Large intestine (tissue), 12 donors: ENCODE data around the gene ZNF611. TPM values are rescaled to one million over a fixed set of nuclear protein-coding genes. Genes with fewer than 3 reads are reported as not detected.
"Not testable (repeated sequence)": the region's sequence is repeated elsewhere in the genome, so short reads cannot be mapped to it uniquely, and the experiment has no call there.

Experiments used
- DNase-seq, 2 donors: peaks; one replicate each; pipeline versions ENCODE4 v3.0.0 to v3.0.0-alpha.2; 2013
- H3K27ac ChIP-seq: one replicate; pipeline ENCODE4 v1.5.1; 2013; ENCODE audit warnings: low read length
- H3K27me3 ChIP-seq: 2 replicates; pipeline ENCODE4 v1.6.1; 2013; ENCODE audit warnings: low read length; ENCODE audit not compliant: control insufficient read depth, insufficient read depth
- H3K36me3 ChIP-seq: 2 replicates; pipeline ENCODE4 v1.6.1; 2013; ENCODE audit warnings: low read length; ENCODE audit not compliant: control insufficient read depth, insufficient read depth
- H3K4me1 ChIP-seq: one replicate; pipeline ENCODE4 v1.6.1; 2013; ENCODE audit warnings: low read length; ENCODE audit not compliant: control insufficient read depth, insufficient read depth
- H3K4me3 ChIP-seq: one replicate; pipeline ENCODE4 v1.5.1; 2013; ENCODE audit warnings: low read length
- H3K9me3 ChIP-seq: one replicate; pipeline ENCODE4 v1.6.1; 2013; ENCODE audit warnings: mild to moderate bottlenecking, low read depth, low read length, moderate library complexity; ENCODE audit not compliant: control insufficient read depth
- WGBS: methylation state at CpG from one replicate; pipeline ENCODE4 v1.1.5; 2013; ENCODE audit warnings: low lambda C conversion rate; ENCODE audit not compliant: insufficient coverage; 5-methylcytosine and 5-hydroxymethylcytosine counted together
- long read RNA-seq, 11 donors: transcript quantifications; one replicate each; lab custom pipeline, GENCODE V29; 2026
- polyA plus RNA-seq: library from polyadenylated mRNA; unstranded; fragments of 120-200 nt; gene quantifications from one replicate; pipeline ENCODE4 v1.2.1, GENCODE V29; 2013

ZNF611 gene
- polyA plus RNA-seq = 13.4 TPM
- long read RNA-seq, donor 1 = 0 reads
- long read RNA-seq, donor 2, partial matches to known transcripts = 0 of 3 reads
- long read RNA-seq, donor 2, other reads (novel, unspliced or antisense) = 0 of 3 reads
- long read RNA-seq, donor 3 = 0 reads
- long read RNA-seq, donor 4, partial matches to known transcripts = 0 of 1 reads
- long read RNA-seq, donor 4, other reads (novel, unspliced or antisense) = 0 of 1 reads
- long read RNA-seq, donor 5, full-length matches to known transcripts = 1 of 1 reads
- long read RNA-seq, donor 5, partial matches to known transcripts = 0 of 1 reads
- long read RNA-seq, donor 5, other reads (novel, unspliced or antisense) = 0 of 1 reads
- long read RNA-seq, donor 6 = 0 reads
- long read RNA-seq, donor 7, partial matches to known transcripts = 0 of 1 reads
- long read RNA-seq, donor 7, other reads (novel, unspliced or antisense) = 0 of 1 reads
- long read RNA-seq, donor 8, partial matches to known transcripts = 0 of 1 reads
- long read RNA-seq, donor 8, other reads (novel, unspliced or antisense) = 0 of 1 reads
- long read RNA-seq, donor 9 = 0 reads
- long read RNA-seq, donor 10, full-length matches to known transcripts = 1 of 1 reads
- long read RNA-seq, donor 10, partial matches to known transcripts = 0 of 1 reads
- long read RNA-seq, donor 10, other reads (novel, unspliced or antisense) = 0 of 1 reads
- long read RNA-seq, donor 11 = 0 reads

DNA sequence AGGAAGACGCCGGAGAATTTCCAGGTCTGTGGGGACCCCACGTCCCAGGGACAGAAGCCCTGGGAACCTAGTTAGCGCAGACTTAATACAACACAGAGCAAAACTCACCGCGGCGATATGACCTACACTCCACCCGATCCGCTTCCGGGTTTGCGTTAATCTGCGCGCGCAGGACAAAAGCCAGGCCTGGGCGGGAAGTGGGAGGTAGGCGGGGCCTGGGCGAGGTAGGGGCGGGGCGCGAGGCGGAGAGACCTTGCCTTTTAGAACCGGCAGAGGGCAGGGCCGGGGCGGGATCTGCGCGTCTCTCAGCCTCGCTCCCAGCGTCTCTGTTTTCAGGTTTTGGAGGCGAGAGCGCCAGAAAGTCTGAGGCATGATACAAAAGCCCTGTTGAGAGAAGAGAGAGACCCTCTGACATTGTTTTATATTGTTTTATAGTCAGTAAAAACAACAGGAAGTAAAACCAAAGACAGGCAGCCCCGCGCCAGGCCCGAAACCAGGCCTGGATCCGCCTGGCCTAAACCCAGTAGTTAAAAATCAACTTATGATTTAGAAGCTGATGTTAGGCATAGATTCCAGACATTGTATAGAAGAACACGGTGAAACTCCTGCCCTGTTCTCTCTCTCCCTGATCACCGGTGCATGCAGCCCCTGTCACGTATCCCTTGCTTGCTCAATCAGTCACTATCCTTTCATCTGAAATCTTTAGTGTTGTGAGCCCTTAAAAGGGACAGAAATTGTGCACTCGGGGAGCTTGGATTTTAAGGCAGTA lies at the start of gene ZNF611:
ZNF611 (minus strand) TSS at position 152 of the 769 bp plus-strand sequence. CDS start 19,150 bp downstream, outside the sequence.
- no peaks in the 10 kb centered on the region for H3K36me3 ChIP-seq
- peak within 1 kb of the TSS; percentile 98 for H3K27ac ChIP-seq
- H3K4me3 ChIP-seq = peak within 1 kb of the TSS; percentile 73
- peaks cover 7% of the 10 kb centered on the region for H3K9me3 ChIP-seq
- peak; percentile 96 to 97 for DNase-seq
- H3K4me1 ChIP-seq = peaks cover 8% of the 10 kb centered on the region
- H3K27me3 ChIP-seq = no peaks in the 10 kb centered on the region
- no CpG with 5 or more reads among the region's 38 CpGs for WGBS

DNA sequence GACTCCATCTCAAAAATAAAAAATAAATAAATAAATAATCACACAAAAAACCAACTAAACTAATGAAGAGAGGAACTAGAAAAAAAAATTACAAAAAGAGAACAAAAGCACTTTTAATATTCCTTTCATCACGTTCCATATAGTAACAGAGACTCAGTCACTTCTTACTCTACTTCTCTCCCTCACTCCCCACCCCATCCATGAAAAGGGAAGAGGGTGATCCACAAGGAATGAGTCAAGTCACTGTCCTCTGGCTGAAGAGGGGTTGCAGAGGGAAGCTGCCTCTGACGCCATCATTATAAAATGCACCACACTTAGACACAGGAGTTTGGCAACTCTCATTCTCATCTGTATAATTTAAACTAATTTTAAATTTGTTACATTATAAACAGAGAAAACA lies 48.0 kb upstream of the ZNF611 start:
- DNase-seq, H3K4me1 ChIP-seq, H3K36me3 ChIP-seq, H3K4me3 ChIP-seq, H3K27me3 ChIP-seq, H3K27ac ChIP-seq: not testable (repeated sequence)
- WGBS = no CpG with 5 or more reads among the region's 2 CpGs
- H3K9me3 ChIP-seq = peaks cover 13% of the 10 kb centered on the region

DNA sequence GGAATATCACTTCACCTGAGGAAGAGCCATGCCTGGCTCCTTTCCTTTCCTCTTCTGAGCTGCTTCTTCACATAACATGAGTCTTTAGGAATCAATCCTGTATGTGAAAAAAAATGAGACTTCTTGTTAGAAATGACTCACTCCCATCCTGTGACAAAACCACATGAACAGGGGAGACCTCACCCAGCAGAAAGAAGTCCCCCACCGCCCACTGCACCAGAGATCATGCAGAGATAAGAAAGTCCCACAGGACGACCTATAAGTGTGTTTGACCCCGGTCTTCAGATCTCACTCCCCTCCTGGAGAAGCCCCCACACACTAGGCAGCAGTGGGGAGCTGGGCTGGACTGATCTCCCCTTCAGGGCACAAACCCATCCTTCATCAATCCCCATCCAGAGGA lies 44.0 kb upstream of the ZNF611 start:
- H3K36me3 ChIP-seq = peaks cover 24% of the 10 kb centered on the region
- DNase-seq = no peak
- no peaks in the 10 kb centered on the region for H3K4me1 ChIP-seq
- no peak overlapping the region for H3K4me3 ChIP-seq
- peaks cover 13% of the 10 kb centered on the region for H3K9me3 ChIP-seq
- no peak overlapping the region for H3K27ac ChIP-seq
- no peaks in the 10 kb centered on the region for H3K27me3 ChIP-seq
- WGBS = no CpG with 5 or more reads among the region's 3 CpGs

DNA sequence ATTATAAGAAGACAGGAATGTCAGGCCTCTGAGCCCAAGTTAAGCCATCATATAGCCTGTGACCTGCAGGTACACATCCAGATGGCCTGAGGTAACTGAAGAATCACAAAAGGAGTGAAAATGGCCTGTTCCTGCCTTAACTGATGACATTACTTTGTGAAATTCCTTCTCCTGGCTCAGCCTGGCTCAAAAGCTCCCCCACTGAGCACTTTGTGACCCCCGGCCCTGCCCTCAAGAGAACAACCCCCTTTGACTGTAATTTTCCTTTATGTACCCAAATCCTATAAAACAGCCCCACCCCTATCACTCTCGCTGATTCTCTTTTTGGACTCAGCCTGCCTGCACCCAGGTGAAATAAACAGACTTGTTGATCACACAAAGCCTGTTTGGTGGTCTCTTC lies 21.6 kb upstream of the ZNF611 start:
- H3K4me3 ChIP-seq, H3K4me1 ChIP-seq, H3K36me3 ChIP-seq, H3K9me3 ChIP-seq, H3K27ac ChIP-seq, H3K27me3 ChIP-seq, DNase-seq: not testable (repeated sequence)
- no CpG with 5 or more reads among the region's 2 CpGs for WGBS

DNA sequence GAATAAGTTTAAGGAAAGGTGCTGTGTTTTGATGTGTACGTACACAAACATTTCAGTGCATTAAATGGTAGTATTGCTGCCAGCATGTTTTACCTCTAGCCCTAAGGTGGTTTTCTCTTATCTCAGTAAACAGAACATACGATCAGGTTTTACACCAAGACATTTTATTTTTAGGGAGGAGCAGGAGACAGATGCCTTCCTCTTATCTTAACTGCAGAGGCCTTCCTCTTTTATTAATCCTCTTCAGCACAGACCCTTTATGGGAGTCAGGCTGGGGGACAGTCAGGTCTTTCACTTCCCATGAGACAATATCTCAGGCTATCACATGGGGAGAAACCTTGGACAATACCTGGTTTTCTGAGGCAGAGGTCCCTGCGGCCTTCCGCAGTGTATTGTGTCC lies 14.9 kb upstream of the ZNF611 start:
- 100% methylated on average over 1 of the region's 4 CpGs for WGBS
- H3K36me3 ChIP-seq = no peaks in the 10 kb centered on the region
- no peak overlapping the region for H3K27ac ChIP-seq
- DNase-seq = no peak
- H3K27me3 ChIP-seq = no peaks in the 10 kb centered on the region
- no peaks in the 10 kb centered on the region for H3K4me1 ChIP-seq
- H3K9me3 ChIP-seq = no peaks in the 10 kb centered on the region
- no peak overlapping the region for H3K4me3 ChIP-seq

DNA sequence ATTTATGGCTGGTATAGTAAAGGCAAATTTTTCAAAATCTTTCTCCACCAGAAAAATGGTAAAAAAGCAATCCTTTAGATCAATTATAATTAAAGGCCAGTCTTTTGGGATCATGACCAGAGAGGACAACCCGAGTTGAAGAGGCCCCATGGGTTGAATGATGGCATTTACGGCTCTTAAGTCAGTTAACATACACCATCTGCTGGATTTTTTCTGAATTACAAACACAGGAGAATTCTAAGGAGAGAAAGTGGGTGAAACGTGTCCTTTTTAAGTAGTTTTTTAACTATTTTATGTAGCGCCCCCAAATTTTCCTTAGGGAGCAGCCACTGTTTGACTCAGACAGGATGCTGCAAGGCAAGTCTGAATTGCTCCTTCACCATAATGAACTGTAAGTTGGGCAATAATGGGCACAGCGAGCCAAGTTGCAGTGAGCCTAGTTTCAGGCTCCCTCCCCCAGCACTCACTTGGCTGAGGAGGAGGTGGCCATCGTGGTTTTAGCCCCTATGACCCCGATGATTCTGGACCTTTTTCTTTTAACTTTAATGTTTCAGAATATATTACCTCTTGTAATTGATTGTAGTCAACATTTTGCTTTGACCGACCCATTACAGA lies 13.6 kb upstream of the ZNF611 start:
- Histone ChIP-seq H3K4me1 (no peaks in the 10 kb centered on the region), H3K36me3 (no peaks in the 10 kb centered on the region), H3K4me3 (no peak overlapping the region), H3K27me3 (no peaks in the 10 kb centered on the region), H3K9me3 (no peaks in the 10 kb centered on the region), H3K27ac (no peak overlapping the region)
- 50% methylated on average over 2 of the region's 8 CpGs for WGBS
- peak in 1 of 2 donors; percentile 37 for DNase-seq

DNA sequence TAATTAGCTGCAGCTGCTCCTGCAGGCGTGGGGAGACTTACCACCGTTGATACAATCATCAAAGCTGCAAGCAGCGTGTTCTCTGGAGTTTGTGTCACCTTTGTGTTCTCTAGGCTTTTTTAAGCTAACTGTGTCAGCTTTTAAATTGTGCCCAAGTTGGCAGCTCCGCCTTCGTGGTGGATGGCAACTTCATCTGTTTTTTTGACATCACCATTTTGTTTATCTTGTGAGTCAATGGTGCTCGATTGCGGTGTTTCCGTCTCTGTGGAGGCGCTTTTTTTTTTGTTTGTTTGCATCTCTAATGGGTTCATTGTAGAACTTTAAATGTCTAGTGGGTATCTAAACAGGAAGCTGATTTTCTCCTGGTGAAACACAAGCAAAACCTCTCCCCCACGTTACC lies 11.1 kb upstream of the ZNF611 start:
- H3K4me3 ChIP-seq, H3K4me1 ChIP-seq, H3K27me3 ChIP-seq, H3K9me3 ChIP-seq, DNase-seq, H3K27ac ChIP-seq, H3K36me3 ChIP-seq: not testable (repeated sequence)
- WGBS = 60% methylated on average over 1 of the region's 10 CpGs

DNA sequence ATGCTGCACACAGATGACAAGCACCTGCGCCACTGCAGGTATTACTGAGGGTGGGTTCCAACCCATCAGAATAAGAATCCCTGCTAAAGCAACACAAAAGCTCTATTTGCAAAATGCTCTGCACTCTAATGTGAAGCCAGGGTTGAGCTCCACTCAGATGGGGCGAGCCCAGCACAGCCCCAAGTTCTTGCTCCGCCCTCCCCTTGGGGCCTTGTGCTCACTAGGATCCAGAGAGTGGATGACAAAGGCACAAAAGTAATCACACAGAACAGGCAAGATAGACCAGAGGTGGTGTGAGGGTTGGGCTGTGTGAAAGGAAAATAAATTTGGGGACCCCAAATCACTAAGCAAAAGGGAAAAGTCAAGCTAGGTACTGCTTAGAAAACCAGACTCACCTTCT lies 8.2 kb upstream of the ZNF611 start:
- Histone ChIP-seq H3K36me3 (no peaks in the 10 kb centered on the region), H3K4me1 (no peaks in the 10 kb centered on the region), H3K27ac (no peak overlapping the region), H3K27me3 (no peaks in the 10 kb centered on the region), H3K9me3 (no peaks in the 10 kb centered on the region), H3K4me3 (no peak overlapping the region)
- 67% methylated on average over 1 of the region's 3 CpGs for whole genome bisulfite sequencing
- DNase-seq = no peak

DNA sequence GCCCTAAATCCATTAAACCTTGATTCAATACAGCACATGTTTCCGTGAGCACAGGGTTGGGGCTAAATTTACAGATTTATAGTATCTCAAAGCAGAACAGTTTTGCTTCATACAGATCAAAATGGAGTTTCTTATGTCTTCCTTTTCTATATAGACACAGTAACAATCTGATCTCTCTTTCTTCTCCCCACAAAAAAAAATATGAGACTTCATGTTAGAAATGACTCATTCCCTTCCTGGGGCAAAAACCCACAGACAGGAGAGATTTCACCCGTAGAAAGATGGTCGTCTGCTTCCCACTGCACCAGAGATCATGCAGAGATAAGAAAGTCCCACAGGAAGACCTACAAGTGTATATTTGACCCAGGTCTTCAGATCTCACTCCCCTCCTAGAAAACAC lies 7.7 kb upstream of the ZNF611 start:
- H3K4me1 ChIP-seq = no peaks in the 10 kb centered on the region
- 100% methylated on average over 1 of the region's 3 CpGs for WGBS
- H3K27ac ChIP-seq = no peak overlapping the region

DNA sequence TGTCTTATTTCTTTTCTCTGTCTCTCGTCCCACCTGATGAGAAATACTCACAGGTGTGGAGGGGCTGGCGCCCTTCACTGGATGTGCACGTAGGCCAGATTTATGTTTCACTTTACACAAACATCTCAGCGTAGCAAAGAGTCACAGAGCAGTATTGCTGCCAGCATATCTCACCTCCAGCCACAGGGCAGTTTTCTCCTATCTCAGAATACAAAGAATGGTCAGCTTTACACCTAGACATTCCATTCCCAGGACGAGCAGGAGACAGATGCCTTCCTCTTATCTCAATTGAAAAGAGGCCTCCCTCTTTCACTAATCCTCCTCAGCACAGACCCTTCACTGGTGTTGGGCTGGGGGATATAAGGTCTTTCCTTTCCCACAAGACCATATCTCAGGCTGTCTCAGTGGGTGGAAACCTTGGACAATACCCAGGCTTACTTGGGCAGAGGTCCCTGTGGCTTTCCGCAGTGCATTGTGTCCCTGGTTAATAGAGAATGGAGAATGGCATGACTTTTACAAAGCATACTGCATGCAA lies 7.2 kb upstream of the ZNF611 start:
- H3K4me1 ChIP-seq = no peaks in the 10 kb centered on the region
- 40% methylated on average over 1 of the region's 6 CpGs for WGBS
- H3K9me3 ChIP-seq = no peaks in the 10 kb centered on the region
- H3K36me3 ChIP-seq = no peaks in the 10 kb centered on the region
- no peak for DNase-seq
- no peak overlapping the region for H3K4me3 ChIP-seq
- no peaks in the 10 kb centered on the region for H3K27me3 ChIP-seq
- no peak overlapping the region for H3K27ac ChIP-seq

More for the DNA sequence above, 7.7 kb upstream of the ZNF611 start:
- Histone ChIP-seq H3K36me3 (no peaks in the 10 kb centered on the region), H3K4me3 (no peak overlapping the region), H3K9me3 (no peaks in the 10 kb centered on the region), H3K27me3 (no peaks in the 10 kb centered on the region)
- no peak for DNase-seq
